DOHH2 (cell line): ENCODE results near the gene AP1S3.

Experiments used
- H3F3A ChIP-seq: fragments of 200-600 bp; sonication (generic), shearing (Covaris generic); 2 replicates; pipeline ENCODE4 v1.6.0; 2016; ENCODE audit warnings: antibody characterized with exemption, mild to moderate bottlenecking; ENCODE audit not compliant: control insufficient read depth, insufficient read depth
- H3K27ac ChIP-seq: fragments of 200-600 bp; sonication (generic); 2 replicates; pipeline ENCODE4 v1.5.1; 2014; ENCODE audit warnings: low read depth, mild to moderate bottlenecking, low read length, moderate library complexity
- H3K27me3 ChIP-seq: fragments of 200-600 bp; sonication (generic); 2 replicates; pipeline ENCODE4 v1.6.1; 2014; ENCODE audit warnings: mild to moderate bottlenecking, low read length, mixed read lengths; ENCODE audit not compliant: control insufficient read depth
- H3K36me3 ChIP-seq: fragments of 200-600 bp; sonication (generic); 2 replicates; pipeline ENCODE4 v1.6.1; 2014; ENCODE audit warnings: mild to moderate bottlenecking, low read length, moderate library complexity, mixed read lengths; ENCODE audit not compliant: control insufficient read depth
- H3K4me1 ChIP-seq: fragments of 200-600 bp; sonication (generic); 2 replicates; pipeline ENCODE4 v1.6.1; 2014; ENCODE audit warnings: mild to moderate bottlenecking, low read length, mixed read lengths; ENCODE audit not compliant: control insufficient read depth
- H3K4me2 ChIP-seq: fragments of 200-600 bp; sonication (generic); 2 replicates; pipeline ENCODE4 v1.6.0; 2014; ENCODE audit warnings: mild to moderate bottlenecking, low read length, moderate library complexity
- H3K4me3 ChIP-seq: fragments of 200-600 bp; sonication (generic); 2 replicates; pipeline ENCODE4 v1.5.1; 2014; ENCODE audit warnings: mild to moderate bottlenecking, low read length, mixed read lengths
- H3K79me2 ChIP-seq: fragments of 200-600 bp; sonication (generic); 2 replicates; pipeline ENCODE4 v1.6.1; 2014; ENCODE audit warnings: mild to moderate bottlenecking, low read length, mixed read lengths; ENCODE audit not compliant: control insufficient read depth
- H3K9me2 ChIP-seq: fragments of 200-600 bp; sonication (generic); replicated peaks from 2 replicates; pipeline ENCODE4 v1.6.1; 2014; ENCODE audit warnings: mild to moderate bottlenecking, low read length, mixed read lengths; ENCODE audit not compliant: control insufficient read depth
- H3K9me3 ChIP-seq: fragments of 200-600 bp; sonication (generic); 2 replicates; pipeline ENCODE4 v1.6.1; 2014; ENCODE audit warnings: antibody characterized with exemption, low read length, mixed read lengths; ENCODE audit not compliant: control insufficient read depth, insufficient read depth
- H4K20me1 ChIP-seq: fragments of 200-600 bp; sonication (generic); 2 replicates; pipeline ENCODE4 v1.6.0; 2014; ENCODE audit warnings: low read depth, mild to moderate bottlenecking, antibody characterized with exemption, low read length, moderate library complexity; ENCODE audit not compliant: control insufficient read depth, insufficient read depth
- EZH2phosphoT487 ChIP-seq: fragments of 200-600 bp; sonication (generic); IDR thresholded peaks from 2 replicates; pipeline ENCODE4 v1.6.1; 2017; ENCODE audit warnings: borderline replicate concordance, mild to moderate bottlenecking, antibody characterized with exemption, low read length, moderate library complexity, mixed read lengths
- TF ChIP-seq, protein P1 (sequence below): fragments of 200-600 bp; sonication (generic); IDR thresholded peaks from one replicate; pipeline ENCODE4 v1.5.1; 2014; ENCODE audit warnings: antibody characterized with exemption, mild to moderate bottlenecking, low read depth, low read length; ENCODE audit not compliant: poor library complexity, severe bottlenecking

AP1S3 gene

GRCh38 chr2:223724861-223725260 is 112.5 kb downstream of the AP1S3 start:
- H3K27ac ChIP-seq: no peak overlapping the region
- no peaks in the 10 kb centered on the region for H3K9me2 ChIP-seq
- no peaks in the 10 kb centered on the region for H3K36me3 ChIP-seq
- H3K4me1 ChIP-seq: no peaks in the 10 kb centered on the region
- H3K4me3 ChIP-seq: no peak overlapping the region
- H3F3A ChIP-seq: no peaks in the 10 kb centered on the region
- no peaks in the 10 kb centered on the region for H4K20me1 ChIP-seq
- H3K79me2 ChIP-seq: no peaks in the 10 kb centered on the region
- no peaks in the 10 kb centered on the region for H3K9me3 ChIP-seq
- no peaks in the 10 kb centered on the region for H3K27me3 ChIP-seq
- no peak for TF ChIP-seq EZH2phosphoT487
- TF ChIP-seq, protein P1, sequence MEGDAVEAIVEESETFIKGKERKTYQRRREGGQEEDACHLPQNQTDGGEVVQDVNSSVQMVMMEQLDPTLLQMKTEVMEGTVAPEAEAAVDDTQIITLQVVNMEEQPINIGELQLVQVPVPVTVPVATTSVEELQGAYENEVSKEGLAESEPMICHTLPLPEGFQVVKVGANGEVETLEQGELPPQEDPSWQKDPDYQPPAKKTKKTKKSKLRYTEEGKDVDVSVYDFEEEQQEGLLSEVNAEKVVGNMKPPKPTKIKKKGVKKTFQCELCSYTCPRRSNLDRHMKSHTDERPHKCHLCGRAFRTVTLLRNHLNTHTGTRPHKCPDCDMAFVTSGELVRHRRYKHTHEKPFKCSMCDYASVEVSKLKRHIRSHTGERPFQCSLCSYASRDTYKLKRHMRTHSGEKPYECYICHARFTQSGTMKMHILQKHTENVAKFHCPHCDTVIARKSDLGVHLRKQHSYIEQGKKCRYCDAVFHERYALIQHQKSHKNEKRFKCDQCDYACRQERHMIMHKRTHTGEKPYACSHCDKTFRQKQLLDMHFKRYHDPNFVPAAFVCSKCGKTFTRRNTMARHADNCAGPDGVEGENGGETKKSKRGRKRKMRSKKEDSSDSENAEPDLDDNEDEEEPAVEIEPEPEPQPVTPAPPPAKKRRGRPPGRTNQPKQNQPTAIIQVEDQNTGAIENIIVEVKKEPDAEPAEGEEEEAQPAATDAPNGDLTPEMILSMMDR: no peak
- H3K4me2 ChIP-seq: no peak overlapping the region

DNA sequence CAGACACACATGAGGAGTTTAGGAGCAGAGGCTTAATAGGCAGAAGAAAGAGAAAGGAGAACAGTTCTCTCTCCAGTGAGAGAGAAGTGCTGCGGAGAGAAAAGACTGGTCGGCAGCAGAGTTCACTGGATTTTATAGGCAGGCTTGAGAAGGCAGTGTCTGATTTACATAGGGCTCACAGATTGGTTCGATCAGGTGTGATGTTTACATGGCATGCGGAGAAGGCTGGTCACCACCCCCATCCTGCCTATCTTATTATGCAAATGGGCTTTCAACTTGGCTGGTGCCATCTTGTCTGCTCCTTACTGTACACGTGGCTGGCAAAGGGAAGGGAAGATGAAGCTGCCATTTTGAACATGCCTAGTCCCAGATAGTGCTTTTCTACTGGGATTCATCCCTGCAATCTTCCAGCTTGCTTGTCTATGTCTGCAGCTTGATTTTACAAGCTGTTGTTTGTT is 113.4 kb downstream of the AP1S3 start:
- H3K27me3 ChIP-seq: no peaks in the 10 kb centered on the region
- no peak for TF ChIP-seq EZH2phosphoT487
- TF ChIP-seq, protein P1: no peak
- H4K20me1 ChIP-seq: no peaks in the 10 kb centered on the region
- H3K36me3 ChIP-seq: no peaks in the 10 kb centered on the region
- H3K4me2 ChIP-seq: no peak overlapping the region
- H3K79me2 ChIP-seq: no peaks in the 10 kb centered on the region
- H3F3A ChIP-seq: no peaks in the 10 kb centered on the region
- H3K9me3 ChIP-seq: no peaks in the 10 kb centered on the region
- no peak overlapping the region for H3K4me3 ChIP-seq
- H3K27ac ChIP-seq: no peak overlapping the region
- H3K9me2 ChIP-seq: no peaks in the 10 kb centered on the region
- no peaks in the 10 kb centered on the region for H3K4me1 ChIP-seq

GRCh38 chr2:223722226-223722625 is 115.2 kb downstream of the AP1S3 start:
- Histone ChIP-seq H3K9me3 (no peaks in the 10 kb centered on the region), H3K4me1 (no peaks in the 10 kb centered on the region), H4K20me1 (no peaks in the 10 kb centered on the region), H3K79me2 (no peaks in the 10 kb centered on the region), H3K4me3 (no peak overlapping the region), H3K9me2 (no peaks in the 10 kb centered on the region), H3F3A (no peaks in the 10 kb centered on the region), H3K27me3 (no peaks in the 10 kb centered on the region), H3K36me3 (no peaks in the 10 kb centered on the region), H3K27ac (no peak overlapping the region), H3K4me2 (no peak overlapping the region)
- TF ChIP-seq EZH2phosphoT487: no peak
- TF ChIP-seq, protein P1: no peak
